Measurements from ENCODE around the gene BIN1. TPM values are rescaled to one million over a fixed set of nuclear protein-coding genes. Genes with fewer than 3 reads are reported as not detected.

The BIN1 gene
- total RNA-seq, 6 experiments from 2014 or later: 22.6 to 26.1 (median 23.5) TPM

DNA sequence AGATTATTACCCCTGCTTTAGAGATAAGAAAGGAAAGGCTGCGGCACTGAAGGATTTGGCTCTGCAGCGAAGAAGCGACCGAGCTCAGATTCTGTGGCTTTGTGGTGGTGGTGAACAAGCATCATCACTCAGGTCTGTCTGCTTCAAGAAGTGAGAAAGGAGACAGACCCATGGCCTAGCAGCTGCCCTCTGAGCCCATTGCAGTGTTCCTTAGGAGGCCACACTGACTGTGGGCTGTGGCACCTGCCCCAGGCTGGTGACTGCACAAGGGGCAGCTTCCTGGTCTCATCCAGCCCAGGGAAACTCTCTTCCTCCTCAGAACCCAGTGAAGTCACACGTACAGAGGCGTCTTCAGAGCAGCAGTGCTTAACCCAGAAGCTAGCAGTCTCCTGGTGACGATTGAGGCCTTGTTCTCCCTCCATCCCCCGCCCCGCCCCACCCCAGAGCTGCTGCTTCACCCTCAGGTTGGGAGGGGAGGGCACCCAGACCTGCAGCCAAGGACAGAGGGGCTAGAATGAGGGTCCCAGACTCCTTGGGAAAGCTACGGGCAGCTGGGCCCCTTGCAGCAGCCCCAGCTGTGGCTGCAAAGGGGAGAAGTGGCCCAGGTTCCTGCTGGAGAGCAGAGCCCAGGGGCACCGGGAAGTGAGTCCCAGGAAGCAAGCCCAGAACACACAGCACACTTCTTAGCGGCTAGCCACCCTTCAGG lies 22.2 kb downstream of the BIN1 start:
- Mint-ChIP-seq H3K4me3 (peak overlapping the region; percentile 60; the same call in 1 of the 2 replicates), H3K9me3 (no peaks in the 10 kb centered on the region), H3K4me1 (ENCODE audit: low read depth) (peaks cover 41% of the 10 kb centered on the region), H3K27me3 (ENCODE audit: insufficient read depth) (peaks cover 7% of the 10 kb centered on the region; the same call in 1 of the 2 replicates), H3K27ac (peak overlapping the region; percentile 60; the same call in 1 of the 2 replicates), H3K36me3 (ENCODE audit: low read depth) (peaks cover 4% of the 10 kb centered on the region; the same call in 1 of the 2 replicates)
- TF ChIP-seq, protein P1, sequence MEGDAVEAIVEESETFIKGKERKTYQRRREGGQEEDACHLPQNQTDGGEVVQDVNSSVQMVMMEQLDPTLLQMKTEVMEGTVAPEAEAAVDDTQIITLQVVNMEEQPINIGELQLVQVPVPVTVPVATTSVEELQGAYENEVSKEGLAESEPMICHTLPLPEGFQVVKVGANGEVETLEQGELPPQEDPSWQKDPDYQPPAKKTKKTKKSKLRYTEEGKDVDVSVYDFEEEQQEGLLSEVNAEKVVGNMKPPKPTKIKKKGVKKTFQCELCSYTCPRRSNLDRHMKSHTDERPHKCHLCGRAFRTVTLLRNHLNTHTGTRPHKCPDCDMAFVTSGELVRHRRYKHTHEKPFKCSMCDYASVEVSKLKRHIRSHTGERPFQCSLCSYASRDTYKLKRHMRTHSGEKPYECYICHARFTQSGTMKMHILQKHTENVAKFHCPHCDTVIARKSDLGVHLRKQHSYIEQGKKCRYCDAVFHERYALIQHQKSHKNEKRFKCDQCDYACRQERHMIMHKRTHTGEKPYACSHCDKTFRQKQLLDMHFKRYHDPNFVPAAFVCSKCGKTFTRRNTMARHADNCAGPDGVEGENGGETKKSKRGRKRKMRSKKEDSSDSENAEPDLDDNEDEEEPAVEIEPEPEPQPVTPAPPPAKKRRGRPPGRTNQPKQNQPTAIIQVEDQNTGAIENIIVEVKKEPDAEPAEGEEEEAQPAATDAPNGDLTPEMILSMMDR (IDR thresholded peaks at IDR 0.05): no peak
- no peak for DNase-seq

DNA sequence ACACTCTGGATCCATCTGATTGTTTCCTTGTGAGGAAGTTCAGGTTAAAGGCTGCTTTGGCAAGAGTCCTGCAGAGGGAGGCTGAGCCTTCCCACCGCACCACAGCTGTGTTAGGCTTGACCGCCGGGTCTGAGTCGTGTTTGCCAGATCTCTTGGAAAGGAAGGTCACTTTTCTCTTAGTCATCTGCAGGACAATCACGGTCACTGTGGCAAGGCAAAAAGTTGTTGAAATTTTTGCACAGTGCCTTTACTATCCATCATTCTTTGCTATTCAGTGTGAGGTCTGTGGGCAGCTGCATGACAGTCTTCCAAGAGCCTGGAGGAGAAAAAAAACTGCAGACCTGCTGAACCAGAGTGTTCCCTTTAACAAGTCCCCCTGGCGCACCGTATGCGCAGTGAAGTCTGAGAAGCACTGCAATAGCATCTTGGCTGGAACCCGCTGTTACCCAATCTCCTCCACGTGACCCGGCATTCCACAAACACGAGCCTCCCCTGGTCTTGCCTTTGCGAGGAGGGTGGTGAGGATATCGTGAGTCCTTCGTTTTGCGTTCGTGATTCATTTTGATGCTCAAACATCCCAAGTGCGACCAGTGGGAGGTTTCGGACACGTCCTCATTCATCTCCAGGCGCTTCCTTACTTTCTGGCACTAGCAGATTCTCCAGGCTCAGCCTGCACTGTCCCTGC lies 23.0 kb downstream of the BIN1 start:
- DNase-seq: peak; percentile 74
- Mint-ChIP-seq H3K27me3 (ENCODE audit: insufficient read depth) (peaks cover 5% of the 10 kb centered on the region), H3K4me1 (ENCODE audit: low read depth) (peaks cover 41% of the 10 kb centered on the region), H3K9me3 (no peaks in the 10 kb centered on the region), H3K27ac (peak overlapping the region; percentile 71), H3K4me3 (peak overlapping the region; percentile 60; the same call in 1 of the 2 replicates), H3K36me3 (ENCODE audit: low read depth) (peaks cover 4% of the 10 kb centered on the region; the same call in 1 of the 2 replicates)
- TF ChIP-seq, protein P1 (IDR thresholded peaks at IDR 0.05): no peak

DNA sequence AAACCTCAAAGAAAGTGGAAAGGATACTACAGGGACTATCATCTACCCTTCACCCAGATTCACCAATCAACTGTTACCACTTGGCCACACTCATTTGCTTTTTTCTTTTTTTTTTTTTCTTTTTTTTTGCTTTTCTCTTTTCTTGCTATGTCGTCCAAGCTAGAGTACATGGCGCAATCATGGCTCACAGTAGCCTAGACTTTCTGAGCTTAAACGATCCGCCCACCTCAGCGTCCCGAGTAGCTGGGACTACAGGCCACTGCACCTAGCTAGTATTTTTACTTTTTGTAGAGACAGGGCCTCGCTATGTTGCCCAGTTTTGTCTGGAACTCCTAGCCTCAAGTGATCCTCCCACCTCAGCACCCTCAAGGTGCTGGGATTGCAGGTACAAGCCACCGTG lies 24.0 kb downstream of the BIN1 start:
- Mint-ChIP-seq H3K4me3 (no peak overlapping the region), H3K27me3 (ENCODE audit: insufficient read depth) (peaks cover 5% of the 10 kb centered on the region), H3K27ac (no peak overlapping the region), H3K36me3 (ENCODE audit: low read depth) (peaks cover 4% of the 10 kb centered on the region; the same call in 1 of the 2 replicates), H3K4me1 (ENCODE audit: low read depth) (peaks cover 45% of the 10 kb centered on the region), H3K9me3 (no peaks in the 10 kb centered on the region)
- DNase-seq: no peak
- TF ChIP-seq, protein P1 (IDR thresholded peaks at IDR 0.05): no peak

DNA sequence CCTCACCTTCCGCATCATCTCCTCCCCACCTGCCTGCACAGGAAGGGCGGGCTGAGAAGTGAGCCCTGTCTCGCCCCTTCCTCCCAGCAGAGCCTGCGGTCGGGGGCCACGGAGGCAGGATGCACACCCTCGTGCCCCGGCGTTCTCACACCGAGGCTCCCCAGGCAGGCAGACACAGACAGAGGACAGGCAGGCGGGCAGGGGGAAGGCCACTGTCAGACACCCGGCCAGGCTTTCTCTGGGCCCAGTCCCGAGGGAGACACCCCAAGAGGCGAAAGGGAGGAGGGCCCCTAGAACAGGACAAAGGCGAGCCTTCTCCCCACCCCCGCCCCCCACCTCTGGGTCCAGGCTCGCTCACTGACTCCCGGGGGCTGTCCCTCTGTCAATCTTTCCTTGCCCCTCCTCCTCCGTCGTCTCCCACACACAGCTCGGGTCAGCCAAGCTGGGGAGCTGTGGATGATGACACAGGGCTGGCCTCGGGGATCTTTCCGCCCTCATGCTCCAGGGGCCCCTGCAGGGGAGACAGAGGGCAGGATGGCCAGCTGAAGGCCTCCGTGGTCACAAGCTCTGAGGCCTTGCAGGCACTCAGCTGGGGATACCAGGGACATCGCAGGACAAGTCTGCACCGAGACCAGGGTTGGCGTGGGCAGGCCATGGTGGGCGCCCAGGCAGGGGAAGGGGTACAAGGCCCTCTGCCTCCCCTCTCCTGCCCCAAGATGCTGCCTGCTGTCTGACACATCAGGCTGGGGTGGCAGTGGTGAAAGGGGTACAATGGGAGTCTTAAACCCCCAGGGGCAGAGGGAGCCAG lies 24.9 kb downstream of the BIN1 start:
- DNase-seq: no peak

More for the DNA sequence above, 24.9 kb downstream of the BIN1 start:
- H3K4me1 Mint-ChIP-seq (ENCODE audit: low read depth): peaks cover 36% of the 10 kb centered on the region
- TF ChIP-seq, protein P1 (IDR thresholded peaks at IDR 0.05): no peak
- H3K9me3 Mint-ChIP-seq: no peaks in the 10 kb centered on the region
- peaks cover 4% of the 10 kb centered on the region; the same call in 1 of the 2 replicates for H3K36me3 Mint-ChIP-seq (ENCODE audit: low read depth)
- H3K27me3 Mint-ChIP-seq (ENCODE audit: insufficient read depth): peaks cover 2% of the 10 kb centered on the region
- no peak overlapping the region for H3K4me3 Mint-ChIP-seq
- H3K27ac Mint-ChIP-seq: no peak overlapping the region

All from HFFc6 (cell line).